Measurements from ENCODE around the gene MSH3.
"Not testable (repeated sequence)": the region's sequence is repeated elsewhere in the genome, so short reads cannot be mapped to it uniquely, and the experiment has no call there.

Gene MSH3

DNA sequence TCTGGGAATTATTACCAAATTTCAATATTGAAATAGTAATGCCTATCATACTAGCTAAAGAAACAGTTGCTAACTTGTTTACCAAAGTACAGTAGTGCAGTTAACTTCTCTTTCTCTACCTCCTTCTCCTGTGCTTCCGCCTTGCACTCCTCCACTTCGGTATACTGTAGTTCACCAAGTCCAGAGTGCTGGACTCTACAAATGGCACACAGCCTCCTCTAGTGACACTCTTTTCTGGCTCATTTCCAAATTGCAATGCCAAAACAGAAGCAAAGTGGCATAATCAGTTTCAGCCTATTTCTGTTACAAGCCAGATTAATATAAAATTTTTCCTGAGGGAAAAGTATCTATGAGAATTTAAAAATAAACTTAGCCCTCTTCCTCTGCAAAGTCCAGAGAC is 219.7 kb downstream of the MSH3 start:
- no peak for TF ChIP-seq Cebpa-rat (IDR thresholded peaks at IDR 0.05)
- no peaks in the 10 kb centered on the region for H3K27me3 ChIP-seq
- no peak overlapping the region for H3K9ac ChIP-seq
- H3K27ac ChIP-seq: no peak overlapping the region
- H4K20me1 ChIP-seq: no peaks in the 10 kb centered on the region
- H3K36me3 ChIP-seq: peaks cover 44 to 75% (median 62%) of the 10 kb centered on the region in 11 experiments
- H3K4me2 ChIP-seq: no peak overlapping the region
- H3K4me1 ChIP-seq: no peaks in the 10 kb centered on the region
- no peaks in the 10 kb centered on the region for H3K9me3 ChIP-seq (replicated peaks in 1 of 11)
- no peak overlapping the region for H3K4me3 ChIP-seq

DNA sequence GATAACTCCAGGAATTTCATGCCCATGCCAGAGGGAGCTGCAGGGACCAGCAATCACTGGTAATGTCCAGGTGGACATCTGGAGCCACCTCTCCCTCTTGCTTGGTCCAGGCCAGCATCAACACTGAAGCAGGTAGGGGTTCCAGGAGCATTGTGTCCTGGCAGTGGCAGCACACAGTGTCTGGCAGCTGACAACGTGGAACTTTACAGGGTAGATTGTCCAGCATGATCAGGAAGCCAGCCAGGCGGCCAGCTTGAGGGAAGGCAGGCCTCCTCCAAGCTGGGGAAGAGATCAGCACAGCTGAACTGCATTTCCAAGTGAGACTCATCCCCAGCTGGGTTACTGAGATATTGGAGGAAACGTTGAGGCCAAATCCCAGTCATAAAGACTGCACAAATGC is 223.1 kb downstream of the MSH3 start:
- Histone ChIP-seq H3K9ac (no peak overlapping the region), H3K4me1 (no peaks in the 10 kb centered on the region)
- no peak for TF ChIP-seq Cebpa-rat (IDR thresholded peaks at IDR 0.05)

DNA sequence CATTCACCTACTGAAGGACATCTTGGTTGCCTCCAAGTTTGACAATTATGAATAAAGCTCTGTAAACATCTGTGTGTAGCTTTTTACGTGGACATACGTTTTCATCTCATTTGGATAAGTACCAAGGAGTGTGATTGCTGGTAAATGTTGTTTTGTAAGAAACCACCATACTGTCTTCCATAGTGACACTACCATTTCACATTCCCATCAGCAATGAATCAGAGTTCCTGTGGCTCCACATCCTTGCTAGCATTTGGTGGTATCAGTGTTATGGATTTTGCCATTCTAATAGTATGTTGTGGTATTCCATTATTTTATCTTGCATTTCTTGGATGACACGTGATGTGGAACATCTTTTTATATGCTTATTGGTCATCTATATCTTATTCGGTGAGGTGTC is 227.3 kb downstream of the MSH3 start:
- Histone ChIP-seq H3K27ac (no peak overlapping the region), H3K27me3 (no peaks in the 10 kb centered on the region), H3K36me3 (peaks cover 8 to 30% (median 14%) of the 10 kb centered on the region in 11 experiments), H3K4me2 (no peak overlapping the region), H3K9ac (no peak overlapping the region), H3K9me3 (replicated peaks in 1 of 11) (no peaks in the 10 kb centered on the region), H4K20me1 (no peaks in the 10 kb centered on the region), H3K4me1 (no peaks in the 10 kb centered on the region), H3K4me3 (no peak overlapping the region)
- TF ChIP-seq Cebpa-rat (IDR thresholded peaks at IDR 0.05): no peak

More for the DNA sequence above, 223.1 kb downstream of the MSH3 start:
- Histone ChIP-seq H4K20me1 (no peaks in the 10 kb centered on the region), H3K9me3 (replicated peaks in 1 of 11) (no peaks in the 10 kb centered on the region), H3K4me2 (no peak overlapping the region), H3K27ac (no peak overlapping the region), H3K4me3 (no peak overlapping the region), H3K27me3 (no peaks in the 10 kb centered on the region), H3K36me3 (peaks cover 33 to 69% (median 50%) of the 10 kb centered on the region in 11 experiments)

DNA sequence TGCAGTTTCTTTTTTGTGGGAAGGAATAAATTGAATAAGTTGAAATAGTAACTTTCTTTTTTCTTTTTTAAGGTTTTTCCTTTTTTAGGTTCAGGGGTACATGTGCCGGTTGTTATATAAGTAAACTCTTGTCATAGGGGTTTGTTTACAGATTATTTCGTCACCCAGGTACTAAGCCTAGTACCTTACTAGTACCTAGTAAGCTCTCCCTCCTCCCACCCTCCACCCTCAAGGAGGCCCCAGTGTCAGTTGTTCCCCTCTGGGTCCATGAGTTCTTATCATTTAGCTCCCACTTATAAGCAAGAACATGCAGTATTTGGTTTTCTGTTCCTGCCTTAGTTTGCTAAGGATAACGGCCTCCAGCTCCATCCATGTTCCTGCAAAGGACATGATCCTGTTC is 228.9 kb downstream of the MSH3 start:
- H4K20me1 ChIP-seq; H3K9me3 ChIP-seq (replicated peaks in 1 of 11); H3K27me3 ChIP-seq; H3K4me1 ChIP-seq; H3K9ac ChIP-seq; H3K4me2 ChIP-seq; H3K27ac ChIP-seq; H3K4me3 ChIP-seq: not testable (repeated sequence)
- peaks cover 0 to 15% (median 4%) of the 10 kb centered on the region in 11 experiments; a peak in 5 of 22 replicates for H3K36me3 ChIP-seq

DNA sequence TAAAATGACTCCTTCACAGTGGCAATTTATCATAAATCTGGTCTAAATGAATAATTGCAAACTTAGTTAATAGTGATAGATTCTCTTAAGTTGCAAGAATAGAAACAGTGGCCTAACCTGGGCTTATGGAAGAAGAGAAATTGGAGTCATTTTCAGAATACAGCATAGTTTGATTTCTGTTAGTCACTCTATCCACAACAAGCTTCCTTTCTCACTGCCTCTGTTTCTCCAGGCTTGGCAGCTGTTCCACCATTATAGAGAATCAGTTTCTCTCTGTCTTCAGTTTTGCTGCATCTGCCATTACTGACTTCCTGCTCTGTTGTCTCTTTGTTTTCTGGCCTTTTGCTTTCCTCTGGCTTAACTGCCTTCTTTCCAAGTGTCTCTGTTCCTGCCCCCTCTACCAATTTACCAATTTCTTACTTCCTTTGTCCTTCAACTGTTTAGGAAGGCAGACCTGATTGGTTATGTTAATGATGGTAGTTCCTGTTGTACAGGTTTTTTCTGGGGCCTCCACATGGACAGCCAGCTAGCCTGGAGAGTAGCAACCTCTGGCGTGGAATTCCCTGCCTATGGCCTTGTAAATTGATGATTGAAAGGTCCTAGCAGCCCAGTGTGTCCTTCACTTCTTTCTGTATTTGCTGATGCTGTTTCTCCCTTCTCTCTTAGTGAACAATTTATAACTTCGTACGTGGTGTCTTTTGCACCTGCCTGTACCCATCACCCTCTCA is 229.8 kb downstream of the MSH3 start:
- Histone ChIP-seq H3K27me3 (no peaks in the 10 kb centered on the region), H3K9ac (no peak overlapping the region), H3K36me3 (peaks cover 0 to 19% (median 4%) of the 10 kb centered on the region in 11 experiments; a peak in 6 of 22 replicates), H3K27ac (no peak overlapping the region), H3K4me2 (no peak overlapping the region), H3K4me1 (no peaks in the 10 kb centered on the region), H3K4me3 (no peak overlapping the region), H3K9me3 (replicated peaks in 1 of 11) (no peaks in the 10 kb centered on the region), H4K20me1 (no peaks in the 10 kb centered on the region)
- no peak for TF ChIP-seq Cebpa-rat (IDR thresholded peaks at IDR 0.05)

DNA sequence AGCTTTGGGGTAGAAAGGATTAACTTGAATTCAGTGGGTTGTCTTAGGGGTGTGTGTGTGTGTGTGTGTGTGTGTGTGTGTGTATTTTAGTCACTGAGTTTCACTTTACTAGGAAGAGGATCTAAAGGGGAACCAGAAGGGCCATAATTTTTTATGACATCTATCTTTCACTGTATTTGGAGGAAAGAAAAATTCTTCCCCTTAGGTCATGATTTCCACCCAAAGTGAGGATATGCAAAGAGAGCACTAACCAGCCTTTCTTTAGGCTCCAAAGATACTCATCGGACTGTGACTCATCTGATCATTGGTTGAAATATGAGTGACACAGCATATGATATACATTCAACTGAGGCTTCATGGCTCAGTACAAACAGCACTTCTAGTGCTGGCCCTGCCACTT is 230.5 kb downstream of the MSH3 start:
- Histone ChIP-seq H3K4me3 (no peak overlapping the region), H4K20me1 (no peaks in the 10 kb centered on the region), H3K4me1 (no peaks in the 10 kb centered on the region), H3K4me2 (no peak overlapping the region), H3K36me3 (peaks cover 0 to 26% (median 9%) of the 10 kb centered on the region in 11 experiments; a peak in 8 of 22 replicates), H3K9me3 (replicated peaks in 1 of 11) (no peaks in the 10 kb centered on the region), H3K27me3 (no peaks in the 10 kb centered on the region), H3K27ac (no peak overlapping the region), H3K9ac (no peak overlapping the region)
- no peak for TF ChIP-seq Cebpa-rat (IDR thresholded peaks at IDR 0.05)

DNA sequence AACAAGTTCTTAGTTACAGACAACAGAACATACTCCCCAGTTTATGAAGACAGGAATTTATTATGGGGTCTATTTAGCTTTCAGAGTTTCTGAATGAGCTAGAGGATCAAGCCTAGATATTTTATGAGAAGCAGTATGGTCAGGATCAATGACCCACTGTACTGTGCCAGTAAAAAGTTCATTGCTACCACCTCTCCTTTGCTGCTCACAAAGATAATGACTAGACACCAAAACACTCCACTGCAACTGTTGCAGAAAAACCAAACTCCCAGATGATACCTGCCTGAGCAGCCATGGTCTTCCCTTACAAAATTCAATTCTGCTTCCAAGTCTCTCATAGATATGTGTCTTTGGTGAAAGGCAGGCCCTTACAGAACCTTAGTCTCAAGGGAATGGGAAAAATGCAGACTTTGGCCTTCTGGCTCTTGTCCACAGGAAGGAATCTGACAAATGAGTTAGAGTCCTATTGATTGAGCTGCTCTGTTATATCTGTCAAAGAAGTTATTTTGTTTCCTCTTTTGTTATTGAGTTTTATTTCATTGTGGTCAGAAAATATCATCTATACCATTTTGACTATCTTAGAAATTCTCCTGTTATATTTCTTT is 231.0 kb downstream of the MSH3 start:
- H3K27ac ChIP-seq: no peak overlapping the region
- no peak overlapping the region for H3K9ac ChIP-seq
- H3K27me3 ChIP-seq: no peaks in the 10 kb centered on the region
- H3K4me1 ChIP-seq: no peaks in the 10 kb centered on the region
- no peak for TF ChIP-seq Cebpa-rat (IDR thresholded peaks at IDR 0.05)
- peaks cover under 1 to 4% (median 2%) of the 10 kb centered on the region in 11 experiments; a peak in 12 of 22 replicates for H3K9me3 ChIP-seq (replicated peaks in 1 of 11)
- no peak overlapping the region for H3K4me3 ChIP-seq
- H3K36me3 ChIP-seq: peaks cover 3 to 27% (median 9%) of the 10 kb centered on the region in 11 experiments; a peak in 12 of 22 replicates
- no peaks in the 10 kb centered on the region for H4K20me1 ChIP-seq
- H3K4me2 ChIP-seq: no peak overlapping the region

DNA sequence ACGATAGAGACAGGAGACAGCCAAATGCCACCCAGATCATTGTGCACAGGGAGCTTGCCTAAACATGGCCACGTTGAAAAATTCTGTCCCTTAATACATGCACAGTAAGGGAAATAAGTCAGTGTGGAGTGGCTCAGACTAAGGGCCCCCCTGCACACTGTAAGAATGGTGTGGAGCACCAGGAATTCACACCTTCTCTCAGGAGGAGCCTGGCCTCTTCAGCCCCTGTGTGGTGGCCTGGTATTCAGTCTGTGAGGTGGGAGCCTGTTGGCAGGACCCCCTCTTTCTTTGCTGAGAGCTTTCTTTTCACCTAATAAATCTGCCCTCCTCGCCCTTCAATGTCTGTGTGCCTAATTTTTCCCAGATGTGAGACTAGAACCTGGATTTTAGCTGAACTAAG is 239.6 kb downstream of the MSH3 start:
- no peak overlapping the region for H3K4me3 ChIP-seq
- H3K4me2 ChIP-seq: no peak overlapping the region
- H3K9ac ChIP-seq: no peak overlapping the region
- peaks cover 7 to 23% (median 17%) of the 10 kb centered on the region in 11 experiments; a peak in 20 of 22 replicates for H3K9me3 ChIP-seq (replicated peaks in 1 of 11)
- TF ChIP-seq Cebpa-rat (IDR thresholded peaks at IDR 0.05): no peak
- no peaks in the 10 kb centered on the region for H3K27me3 ChIP-seq
- H3K27ac ChIP-seq: no peak overlapping the region
- peaks cover 3 to 24% (median 16%) of the 10 kb centered on the region in 11 experiments; a peak in 16 of 22 replicates for H3K36me3 ChIP-seq
- no peaks in the 10 kb centered on the region for H4K20me1 ChIP-seq
- no peaks in the 10 kb centered on the region for H3K4me1 ChIP-seq

DNA sequence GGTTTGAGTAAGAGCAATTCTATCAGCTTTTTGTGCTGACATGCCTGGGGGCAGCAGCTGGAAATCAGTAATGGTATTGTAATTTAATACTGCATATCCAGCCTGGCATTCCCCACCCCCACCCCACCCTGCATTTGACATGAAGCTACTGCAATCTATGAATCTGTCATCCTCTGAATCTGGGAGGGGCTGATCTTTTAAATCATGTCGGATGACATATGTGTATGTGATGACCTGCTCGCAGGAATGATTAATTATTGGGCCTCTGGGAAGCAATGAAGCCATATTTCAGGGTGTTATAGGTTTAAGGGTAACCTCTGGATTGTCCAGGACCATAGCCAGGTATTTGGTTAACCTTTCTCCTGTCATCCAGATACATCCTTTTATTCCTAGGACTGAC is 241.1 kb downstream of the MSH3 start:
- TF ChIP-seq Cebpa-rat (IDR thresholded peaks at IDR 0.05): no peak

DNA sequence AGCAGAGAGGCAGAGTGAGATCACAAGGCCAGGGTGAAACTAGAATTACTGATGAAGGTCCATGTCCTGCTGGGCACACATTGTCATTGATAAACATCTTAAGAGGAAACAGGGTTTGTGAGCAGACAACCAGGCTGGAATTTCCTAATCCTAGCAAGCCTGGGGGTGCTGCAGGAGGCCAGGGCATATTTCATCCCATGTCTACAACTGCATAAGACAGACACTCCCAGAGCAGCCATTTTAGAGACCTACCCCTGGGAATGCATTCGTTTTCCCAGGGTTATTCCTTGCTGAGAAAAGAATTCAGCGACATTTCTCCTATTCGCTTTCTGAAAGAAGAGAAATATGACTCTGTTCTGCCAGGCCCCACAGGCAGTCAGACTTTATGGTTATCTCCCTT is 248.2 kb downstream of the MSH3 start:
- not testable (repeated sequence) for H4K20me1 ChIP-seq, H3K27me3 ChIP-seq, H3K27ac ChIP-seq, H3K4me3 ChIP-seq, H3K4me2 ChIP-seq, H3K9ac ChIP-seq
- Histone ChIP-seq H3K9me3 (replicated peaks in 1 of 11) (peaks cover 19 to 40% (median 27%) of the 10 kb centered on the region in 11 experiments), H3K4me1 (peaks cover 8 to 26% (median 16%) of the 10 kb centered on the region in 10 experiments), H3K36me3 (peaks cover 0 to 13% (median 0%) of the 10 kb centered on the region in 11 experiments; a peak in 6 of 22 replicates)

More for the DNA sequence above, 241.1 kb downstream of the MSH3 start:
- Histone ChIP-seq H3K27ac (no peak overlapping the region), H3K4me3 (no peak overlapping the region), H3K4me1 (no peaks in the 10 kb centered on the region), H4K20me1 (no peaks in the 10 kb centered on the region), H3K9me3 (replicated peaks in 1 of 11) (peaks cover 8 to 33% (median 18%) of the 10 kb centered on the region in 11 experiments; a peak in 21 of 22 replicates), H3K9ac (no peak overlapping the region), H3K36me3 (peaks cover 3 to 18% (median 9%) of the 10 kb centered on the region in 11 experiments; a peak in 14 of 22 replicates), H3K27me3 (no peaks in the 10 kb centered on the region), H3K4me2 (no peak overlapping the region)
